ENCODE measurements around the gene THBS2. TPM values are rescaled to one million over a fixed set of nuclear protein-coding genes. Genes with fewer than 3 reads are reported as not detected.

Gene THBS2
- total and polyA plus RNA-seq, 2 of the 4 experiments (the other 2 are of a cell fraction) = 97.3 to 113 TPM

DNA sequence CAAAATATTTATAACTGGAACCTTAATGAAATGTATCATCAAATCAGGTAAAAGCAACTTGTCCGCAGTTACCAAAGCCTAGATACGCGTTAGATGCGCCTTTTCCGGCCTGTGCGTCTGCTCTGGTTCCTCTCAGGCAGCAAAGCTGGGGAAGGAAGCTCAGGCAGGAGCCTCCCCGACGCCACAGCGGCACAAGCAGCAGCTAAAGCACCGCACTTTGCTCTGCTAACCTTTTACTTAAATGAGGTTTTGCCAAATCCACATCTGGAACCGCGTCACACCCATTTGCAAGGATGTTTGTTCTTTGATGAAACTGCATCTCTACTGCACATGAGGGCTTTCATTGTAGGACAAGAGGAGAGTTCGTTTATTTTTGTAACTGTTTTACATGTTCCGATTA, 36.8 kb downstream of the THBS2 start:
- Histone ChIP-seq H3K14ac (replicated peaks; ENCODE audit: low read depth, low read length) (no peak overlapping the region), H2AFZ (replicated peaks; ENCODE audit: low read length, poor library complexity) (peak overlapping the region; percentile 58), H2BK15ac (ENCODE audit: low read depth, low read length) (no peak overlapping the region; the same call in 2 of the 3 replicates), H3K79me1 (ENCODE audit: low read depth in 1 of 2, low read length in 2 of 2) (peaks cover 0 to 19% of the 10 kb centered on the region in 2 experiments; a peak in 2 of 4 replicates), H2AK9ac (replicated peaks; ENCODE audit: low read depth, low read length, poor library complexity) (no peak overlapping the region), H3K4me2 (ENCODE audit: low read depth, low read length) (no peak overlapping the region), H2BK20ac (ENCODE audit: low read depth, low read length) (no peak overlapping the region), H2BK120ac (ENCODE audit: low read depth, low read length) (no peak overlapping the region), H3K36me3 (ENCODE audit: control insufficient read depth, insufficient read depth, low read length) (peaks cover 19% of the 10 kb centered on the region), H3K23ac (ENCODE audit: low read depth, low read length) (no peak overlapping the region), H3K27ac (ENCODE audit: insufficient read depth, low read length) (no peak overlapping the region), H3K9me3 (ENCODE audit: control insufficient read depth, insufficient read depth, low read length) (no peaks in the 10 kb centered on the region), H2AK5ac (ENCODE audit: low read depth, low read length) (0 out of 2 replicates have a peak overlapping the region, but pooled peaks have one; percentile 22), H4K8ac (ENCODE audit: low read depth in 2 of 2, low read length in 2 of 2) (no peak overlapping the region), H4K91ac (ENCODE audit: insufficient read depth, low read depth, low read length) (no peak overlapping the region), H3K4me3 (ENCODE audit: insufficient read depth, low read depth, low read length) (no peak overlapping the region), H3K4ac (ENCODE audit: low read depth, low read length) (peak overlapping the region; percentile 22; the same call in 1 of the 2 replicates), H3K9ac (ENCODE audit: low read depth, low read length) (no peak overlapping the region), H3K56ac (ENCODE audit: extremely low read depth, insufficient read depth, low read length) (no peak overlapping the region), H4K20me1 (ENCODE audit: insufficient read depth, low read length) (no peaks in the 10 kb centered on the region), H3K4me1 (ENCODE audit: control insufficient read depth, insufficient read depth, low read length) (peaks cover 19% of the 10 kb centered on the region), H3K27me3 (ENCODE audit: control insufficient read depth, insufficient read depth, low read length) (no peaks in the 10 kb centered on the region), H4K5ac (ENCODE audit: low read depth, low read length) (no peak overlapping the region), H2BK5ac (ENCODE audit: low read depth, low read length, poor library complexity, severe bottlenecking) (peak overlapping the region; percentile 12), H3K9me1 (ENCODE audit: insufficient read depth, low read length) (peaks cover 14% of the 10 kb centered on the region), H3K18ac (ENCODE audit: low read depth, low read length) (no peak overlapping the region)
- in situ Hi-C loops (cut with MboI; ENCODE audit: low sequenced_read_pairs) = no loop called here
- BruUV-seq (replicated peaks) = no TSS peak
- intact Hi-C loops (cut with micrococcal nuclease) = no loop called here
- ATAC-seq (ENCODE audit: low read depth) = no peak
- 94% methylated on average over 9 of the region's 14 CpGs; no CpG with 5 or more reads in 1 of the 2 experiments for WGBS, 2 experiments (ENCODE audit: extremely low coverage in 2 of 2, insufficient read length in 1 of 2)
- dilution Hi-C loops (cut with HindIII; ENCODE audit: low sequenced_read_pairs, unreplicated experiment) = no loop called here
- ChIA-PET CTCF (no interaction called here), POLR2A (ENCODE audit: unreplicated experiment) (no interaction called here)
- no peak for DNase-seq
- TF ChIP-seq MXI1 (IDR thresholded peaks at IDR 0.05; ENCODE audit: borderline replicate concordance, low read depth, low read length) (no peak), SMC3 (IDR thresholded peaks at IDR 0.05; ENCODE audit: low read depth, low read length) (no peak), RCOR1 (IDR thresholded peaks at IDR 0.05; ENCODE audit: insufficient replicate concordance, low read length) (no peak), CEBPB (IDR thresholded peaks at IDR 0.05; ENCODE audit: low read depth, low read length) (no peak), MAFK (IDR thresholded peaks at IDR 0.05; ENCODE audit: low read depth, low read length) (no peak), BHLHE40 (IDR thresholded peaks at IDR 0.05; ENCODE audit: low read depth, low read length) (no peak), RFX5 (IDR thresholded peaks at IDR 0.05; ENCODE audit: low read depth, low read length) (no peak), RAD21 (IDR thresholded peaks at IDR 0.05; ENCODE audit: low read length) (no peak), POLR2A (IDR thresholded peaks at IDR 0.05; ENCODE audit: low read depth, low read length) (no peak), FOS (IDR thresholded peaks at IDR 0.05; ENCODE audit: low read depth, low read length) (no peak), NFE2L2 (IDR thresholded peaks at IDR 0.05; ENCODE audit: low read depth, low read length) (no peak), MAZ (IDR thresholded peaks at IDR 0.05; ENCODE audit: borderline replicate concordance, low read depth, low read length) (no peak), CHD1 (IDR thresholded peaks at IDR 0.05; ENCODE audit: low read depth, low read length) (no peak)
- TF ChIP-seq, protein P1, sequence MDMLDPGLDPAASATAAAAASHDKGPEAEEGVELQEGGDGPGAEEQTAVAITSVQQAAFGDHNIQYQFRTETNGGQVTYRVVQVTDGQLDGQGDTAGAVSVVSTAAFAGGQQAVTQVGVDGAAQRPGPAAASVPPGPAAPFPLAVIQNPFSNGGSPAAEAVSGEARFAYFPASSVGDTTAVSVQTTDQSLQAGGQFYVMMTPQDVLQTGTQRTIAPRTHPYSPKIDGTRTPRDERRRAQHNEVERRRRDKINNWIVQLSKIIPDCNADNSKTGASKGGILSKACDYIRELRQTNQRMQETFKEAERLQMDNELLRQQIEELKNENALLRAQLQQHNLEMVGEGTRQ (IDR thresholded peaks at IDR 0.05; ENCODE audit: low read depth, low read length) = no peak
- TF ChIP-seq, protein P2, sequence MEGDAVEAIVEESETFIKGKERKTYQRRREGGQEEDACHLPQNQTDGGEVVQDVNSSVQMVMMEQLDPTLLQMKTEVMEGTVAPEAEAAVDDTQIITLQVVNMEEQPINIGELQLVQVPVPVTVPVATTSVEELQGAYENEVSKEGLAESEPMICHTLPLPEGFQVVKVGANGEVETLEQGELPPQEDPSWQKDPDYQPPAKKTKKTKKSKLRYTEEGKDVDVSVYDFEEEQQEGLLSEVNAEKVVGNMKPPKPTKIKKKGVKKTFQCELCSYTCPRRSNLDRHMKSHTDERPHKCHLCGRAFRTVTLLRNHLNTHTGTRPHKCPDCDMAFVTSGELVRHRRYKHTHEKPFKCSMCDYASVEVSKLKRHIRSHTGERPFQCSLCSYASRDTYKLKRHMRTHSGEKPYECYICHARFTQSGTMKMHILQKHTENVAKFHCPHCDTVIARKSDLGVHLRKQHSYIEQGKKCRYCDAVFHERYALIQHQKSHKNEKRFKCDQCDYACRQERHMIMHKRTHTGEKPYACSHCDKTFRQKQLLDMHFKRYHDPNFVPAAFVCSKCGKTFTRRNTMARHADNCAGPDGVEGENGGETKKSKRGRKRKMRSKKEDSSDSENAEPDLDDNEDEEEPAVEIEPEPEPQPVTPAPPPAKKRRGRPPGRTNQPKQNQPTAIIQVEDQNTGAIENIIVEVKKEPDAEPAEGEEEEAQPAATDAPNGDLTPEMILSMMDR (conservative IDR thresholded peaks at IDR 0.05; ENCODE audit: low read depth, low read length) = no peak
- TF ChIP-seq, protein P3, sequence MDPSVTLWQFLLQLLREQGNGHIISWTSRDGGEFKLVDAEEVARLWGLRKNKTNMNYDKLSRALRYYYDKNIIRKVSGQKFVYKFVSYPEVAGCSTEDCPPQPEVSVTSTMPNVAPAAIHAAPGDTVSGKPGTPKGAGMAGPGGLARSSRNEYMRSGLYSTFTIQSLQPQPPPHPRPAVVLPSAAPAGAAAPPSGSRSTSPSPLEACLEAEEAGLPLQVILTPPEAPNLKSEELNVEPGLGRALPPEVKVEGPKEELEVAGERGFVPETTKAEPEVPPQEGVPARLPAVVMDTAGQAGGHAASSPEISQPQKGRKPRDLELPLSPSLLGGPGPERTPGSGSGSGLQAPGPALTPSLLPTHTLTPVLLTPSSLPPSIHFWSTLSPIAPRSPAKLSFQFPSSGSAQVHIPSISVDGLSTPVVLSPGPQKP (IDR thresholded peaks at IDR 0.05; ENCODE audit: borderline replicate concordance, low read depth, low read length) = no peak
